IPS-20b (cell line): Measurements from ENCODE around the gene ATAD3A.
"Not testable (repeated sequence)": the region's sequence is repeated elsewhere in the genome, so short reads cannot be mapped to it uniquely, and the experiment has no call there.

ENCODE experiments used
- H3K27ac ChIP-seq: one replicate; pipeline ENCODE4 v1.5.1; 2013; ENCODE audit warnings: low read length
- H3K27me3 ChIP-seq: 2 replicates; pipeline ENCODE4 v1.6.1; 2013; ENCODE audit warnings: mild to moderate bottlenecking, low read length, inconsistent platforms; ENCODE audit not compliant: insufficient read depth
- H3K36me3 ChIP-seq: 2 replicates; pipeline ENCODE4 v1.6.1; 2013; ENCODE audit warnings: low read depth, mild to moderate bottlenecking, inconsistent platforms, low read length, moderate library complexity; ENCODE audit not compliant: insufficient read depth
- H3K4me1 ChIP-seq: 2 replicates; pipeline ENCODE4 v1.6.1; 2013; ENCODE audit warnings: mild to moderate bottlenecking, control low read depth, inconsistent platforms, low read length, moderate library complexity; ENCODE audit not compliant: insufficient read depth
- H3K4me3 ChIP-seq: 2 replicates; pipeline ENCODE4 v1.5.1; 2013; ENCODE audit warnings: mild to moderate bottlenecking, low read length, inconsistent platforms
- H3K9ac ChIP-seq: 2 replicates; pipeline ENCODE4 v1.6.1; 2013; ENCODE audit warnings: low read depth, mild to moderate bottlenecking, inconsistent platforms, low read length, moderate library complexity
- H3K9me3 ChIP-seq: 2 replicates; pipeline ENCODE4 v1.6.1; 2013; ENCODE audit warnings: mild to moderate bottlenecking, low read depth, low read length, inconsistent platforms; ENCODE audit not compliant: insufficient read depth

The ATAD3A gene

DNA sequence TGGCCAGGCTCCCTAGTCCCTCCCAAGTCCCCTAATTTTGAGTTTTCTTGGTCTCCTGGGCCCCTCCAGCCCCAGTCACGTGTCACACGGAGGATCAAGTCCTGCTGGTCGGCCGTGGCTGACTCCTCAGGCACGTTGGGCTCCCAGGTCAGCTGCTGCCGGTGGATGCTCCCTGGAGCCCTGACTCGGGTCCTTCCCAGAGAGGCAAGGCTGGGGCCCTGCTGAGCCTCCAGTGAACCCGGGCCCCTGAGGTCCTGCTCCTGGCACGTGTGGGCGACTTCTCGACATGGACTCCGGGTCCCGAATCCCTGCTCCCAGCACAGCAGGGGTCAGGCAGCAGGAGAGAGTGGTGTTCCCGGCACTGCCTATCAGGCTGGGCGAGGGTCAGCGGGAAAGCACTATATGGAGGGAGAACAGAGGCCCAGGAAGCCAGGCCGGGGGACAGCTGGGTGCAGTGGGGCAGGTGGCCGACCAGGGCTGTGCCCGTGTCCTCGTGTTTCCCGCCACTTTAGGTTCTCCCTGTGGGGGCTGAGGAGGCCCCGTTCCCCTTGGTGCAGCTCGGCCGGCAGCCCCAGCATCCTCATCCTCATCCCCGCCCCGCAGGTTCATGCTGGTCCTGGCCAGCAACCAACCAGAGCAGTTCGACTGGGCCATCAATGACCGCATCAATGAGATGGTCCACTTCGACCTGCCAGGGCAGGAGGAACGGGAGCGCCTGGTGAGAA, 15.3 kb downstream of the ATAD3A start:
- no peaks in the 10 kb centered on the region for H3K4me1 ChIP-seq
- no peak overlapping the region for H3K9ac ChIP-seq
- H3K36me3 ChIP-seq: peaks cover 25% of the 10 kb centered on the region
- no peaks in the 10 kb centered on the region for H3K27me3 ChIP-seq
- no peak overlapping the region for H3K4me3 ChIP-seq
- no peak overlapping the region for H3K27ac ChIP-seq
- H3K9me3 ChIP-seq: no peaks in the 10 kb centered on the region

- Histone ChIP-seq H3K27me3 (no peaks in the 10 kb centered on the region), H3K9me3 (no peaks in the 10 kb centered on the region), H3K36me3 (peaks cover 25% of the 10 kb centered on the region), H3K27ac (no peak overlapping the region), H3K4me1 (no peaks in the 10 kb centered on the region), H3K9ac (no peak overlapping the region), H3K4me3 (no peak overlapping the region)
Measured at GRCh38 chr1:1528301-1529267, 16.6 kb downstream of the ATAD3A start.

DNA sequence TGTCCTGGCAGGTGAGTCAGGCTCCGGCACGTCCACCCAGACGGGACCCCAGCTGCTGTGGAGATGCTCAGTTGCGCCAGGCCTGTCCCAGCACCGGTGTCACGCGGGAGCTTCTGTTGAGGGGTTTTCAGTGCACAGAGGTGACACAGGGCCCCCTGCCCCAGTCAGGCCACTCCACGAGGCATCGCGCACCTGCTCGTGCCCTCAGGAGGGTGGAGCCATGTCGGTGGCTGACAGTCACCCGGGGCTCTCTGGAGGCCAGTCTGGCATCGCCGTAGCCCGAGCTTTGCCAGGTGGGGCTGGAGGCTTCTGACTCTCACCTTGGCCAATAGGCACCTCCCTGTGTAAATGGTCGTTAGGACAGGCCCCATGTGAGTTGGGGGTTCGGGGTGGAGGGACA, 17.4 kb downstream of the ATAD3A start:
- Histone ChIP-seq H3K9ac (no peak overlapping the region), H3K4me1 (no peaks in the 10 kb centered on the region), H3K27me3 (no peaks in the 10 kb centered on the region), H3K9me3 (no peaks in the 10 kb centered on the region), H3K27ac (no peak overlapping the region), H3K4me3 (no peak overlapping the region), H3K36me3 (peaks cover 25% of the 10 kb centered on the region)

GRCh38 chr1:1529936-1530335, 18.0 kb downstream of the ATAD3A start:
- Histone ChIP-seq H3K4me1 (no peaks in the 10 kb centered on the region), H3K4me3 (no peak overlapping the region), H3K27me3 (no peaks in the 10 kb centered on the region), H3K9ac (no peak overlapping the region), H3K36me3 (peaks cover 25% of the 10 kb centered on the region), H3K9me3 (no peaks in the 10 kb centered on the region), H3K27ac (no peak overlapping the region)

- H3K4me3 ChIP-seq: no peak overlapping the region
- H3K9ac ChIP-seq: no peak overlapping the region
- no peaks in the 10 kb centered on the region for H3K27me3 ChIP-seq
- no peaks in the 10 kb centered on the region for H3K9me3 ChIP-seq
- no peak overlapping the region for H3K27ac ChIP-seq
- no peaks in the 10 kb centered on the region for H3K4me1 ChIP-seq
- H3K36me3 ChIP-seq: peaks cover 20% of the 10 kb centered on the region
Measured at GRCh38 chr1:1531947-1532346, 20.0 kb downstream of the ATAD3A start.

DNA sequence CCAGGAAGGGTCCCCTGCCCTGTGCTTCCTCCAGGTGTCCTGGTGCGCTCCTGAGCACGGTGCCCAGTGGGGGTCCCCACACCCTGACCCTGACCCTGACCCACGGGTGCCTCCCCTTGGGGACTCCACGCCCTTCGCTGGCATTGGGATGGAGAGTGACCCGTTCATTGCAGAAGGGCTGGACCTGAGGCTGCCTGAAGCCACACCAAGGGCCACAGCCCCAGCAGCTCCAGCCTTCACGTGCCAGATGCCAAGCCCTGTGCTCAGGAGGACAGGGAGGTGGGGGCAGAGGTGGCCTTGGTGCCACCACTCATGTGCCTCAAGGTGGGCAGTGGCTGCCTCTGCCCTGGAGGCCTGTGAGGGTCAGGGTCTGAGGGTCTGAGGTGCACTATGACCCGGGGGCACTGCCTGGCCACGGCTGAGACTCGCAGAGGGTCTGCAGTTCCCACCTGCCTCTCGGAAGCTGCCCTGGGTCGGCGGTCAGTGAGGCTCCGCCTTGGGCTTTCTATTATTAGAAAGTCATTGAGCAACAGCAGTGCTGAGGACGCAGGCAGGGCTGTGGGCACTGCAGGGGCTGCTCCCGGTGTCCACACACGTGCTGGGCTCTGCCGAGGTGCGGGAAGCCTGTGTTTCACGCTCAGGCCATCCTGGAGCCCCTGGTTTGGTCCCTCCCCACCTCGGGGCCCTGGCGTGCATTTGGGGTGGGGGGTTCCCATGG, 21.4 kb downstream of the ATAD3A start:
- not testable (repeated sequence) for H3K9me3 ChIP-seq, H3K9ac ChIP-seq, H3K27ac ChIP-seq, H3K4me3 ChIP-seq, H3K4me1 ChIP-seq, H3K27me3 ChIP-seq
- H3K36me3 ChIP-seq: peaks cover 28% of the 10 kb centered on the region

GRCh38 chr1:1533894-1534291, 21.9 kb downstream of the ATAD3A start:
- not testable (repeated sequence) for H3K27me3 ChIP-seq, H3K9me3 ChIP-seq, H3K9ac ChIP-seq, H3K27ac ChIP-seq, H3K4me1 ChIP-seq, H3K4me3 ChIP-seq
- peaks cover 22% of the 10 kb centered on the region for H3K36me3 ChIP-seq

- H3K36me3 ChIP-seq: peaks cover 16% of the 10 kb centered on the region
- H3K27ac ChIP-seq: no peak overlapping the region
- no peaks in the 10 kb centered on the region for H3K27me3 ChIP-seq
Measured at GRCh38 chr1:1534401-1535154, 22.6 kb downstream of the ATAD3A start.

DNA sequence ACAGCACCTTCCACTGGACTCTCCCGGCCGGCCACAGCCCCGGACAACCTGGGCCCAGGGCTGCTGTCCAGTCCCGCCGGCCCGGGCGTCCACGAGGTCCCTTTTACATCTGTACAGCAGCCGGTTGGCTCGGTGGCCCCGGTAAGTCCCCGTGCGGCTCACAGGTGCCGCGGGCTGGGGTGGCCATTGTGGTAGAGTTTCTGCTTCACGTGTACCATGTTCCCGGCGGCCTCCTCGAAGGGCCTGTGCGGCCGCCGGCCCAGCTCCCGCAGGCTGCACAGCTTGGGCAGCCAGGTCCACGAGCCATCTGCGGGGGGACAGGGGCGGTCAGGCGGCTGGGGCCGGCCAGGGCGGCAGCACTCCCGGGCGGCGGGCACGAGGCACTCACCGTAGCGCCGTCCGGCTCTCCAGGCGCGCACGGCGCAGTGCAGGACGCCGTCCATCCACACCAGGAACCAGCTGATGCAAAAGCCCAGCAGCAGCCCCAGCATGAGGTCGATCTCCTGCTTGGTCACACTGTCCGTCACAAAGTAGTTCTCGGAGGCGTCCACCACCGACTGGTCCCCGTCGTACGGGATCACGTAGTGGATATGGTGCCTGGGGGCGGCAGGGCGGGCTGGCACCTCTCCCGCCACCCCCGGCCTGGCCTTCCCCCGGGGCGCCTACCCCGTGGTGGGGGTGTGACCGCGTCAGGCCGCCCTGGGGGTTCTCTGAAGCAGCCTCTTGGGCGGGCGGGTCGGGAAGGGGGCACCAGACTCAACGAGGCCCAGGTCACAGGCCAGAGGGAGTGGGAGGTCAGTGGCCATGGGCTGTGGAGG, 23.4 kb downstream of the ATAD3A start:
- Histone ChIP-seq H3K27me3 (no peaks in the 10 kb centered on the region), H3K36me3 (0 out of 2 replicates have a peak, but pooled peaks cover 8% of the 10 kb centered on the region), H3K4me1 (no peaks in the 10 kb centered on the region), H3K9me3 (no peaks in the 10 kb centered on the region), H3K4me3 (no peak overlapping the region), H3K27ac (no peak overlapping the region), H3K9ac (no peak overlapping the region)

More at GRCh38 chr1:1534401-1535154, 22.6 kb downstream of the ATAD3A start:
- no peak overlapping the region for H3K4me3 ChIP-seq
- H3K9me3 ChIP-seq: no peaks in the 10 kb centered on the region
- no peaks in the 10 kb centered on the region for H3K4me1 ChIP-seq
- H3K9ac ChIP-seq: no peak overlapping the region

DNA sequence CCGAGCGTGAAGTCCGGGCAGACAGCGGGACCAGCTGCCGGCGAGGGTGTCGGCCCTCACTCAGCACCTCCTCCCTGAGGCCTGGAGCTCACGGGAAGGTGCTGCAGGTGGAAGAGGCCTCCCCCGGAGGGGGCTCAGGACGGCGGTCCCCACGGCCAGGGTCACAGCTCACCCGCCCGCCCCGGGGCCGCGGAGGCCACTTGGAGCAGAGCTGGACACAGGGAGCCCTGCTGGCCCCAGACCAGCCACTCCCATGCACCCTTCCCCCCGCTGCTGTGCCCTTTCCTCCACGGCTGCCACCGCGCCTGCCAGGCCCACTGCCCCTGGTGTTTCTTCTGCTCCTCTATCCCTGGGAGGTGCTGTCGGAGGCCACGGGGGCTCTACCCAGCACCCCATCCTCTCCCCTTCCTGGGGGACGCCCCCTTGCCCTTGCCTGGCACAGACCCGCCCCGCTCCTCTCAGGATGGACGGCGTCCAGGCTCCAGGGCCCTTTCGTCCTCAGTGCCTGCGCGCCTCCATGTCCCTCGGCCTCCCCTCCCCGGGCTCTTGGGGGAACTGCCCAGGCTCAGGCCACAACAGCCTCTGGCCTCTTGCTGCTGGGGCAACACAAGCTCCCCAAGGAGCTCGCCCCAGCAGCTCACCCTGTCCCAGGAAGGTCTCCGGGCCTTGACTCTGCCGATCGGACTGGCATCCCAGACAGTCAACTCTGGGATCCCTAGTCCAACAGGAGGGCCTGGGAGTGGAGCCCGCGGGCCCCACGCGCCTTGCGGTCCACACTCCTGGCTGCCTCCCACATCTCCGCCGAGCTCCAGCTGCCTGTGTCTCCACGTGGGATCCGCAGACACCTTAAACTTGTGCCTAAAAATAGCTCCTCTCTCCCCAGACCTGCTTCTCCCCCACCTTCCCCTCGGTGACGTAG, 24.3 kb downstream of the ATAD3A start:
- no peaks in the 10 kb centered on the region for H3K27me3 ChIP-seq
- H3K27ac ChIP-seq: no peak overlapping the region
- no peaks in the 10 kb centered on the region for H3K4me1 ChIP-seq
- no peaks in the 10 kb centered on the region for H3K9me3 ChIP-seq
- peaks cover 8% of the 10 kb centered on the region; the same call in 1 of the 2 replicates for H3K36me3 ChIP-seq
- no peak overlapping the region for H3K4me3 ChIP-seq
- no peak overlapping the region for H3K9ac ChIP-seq
